ENCODE results near the gene CRYL1.

DNA sequence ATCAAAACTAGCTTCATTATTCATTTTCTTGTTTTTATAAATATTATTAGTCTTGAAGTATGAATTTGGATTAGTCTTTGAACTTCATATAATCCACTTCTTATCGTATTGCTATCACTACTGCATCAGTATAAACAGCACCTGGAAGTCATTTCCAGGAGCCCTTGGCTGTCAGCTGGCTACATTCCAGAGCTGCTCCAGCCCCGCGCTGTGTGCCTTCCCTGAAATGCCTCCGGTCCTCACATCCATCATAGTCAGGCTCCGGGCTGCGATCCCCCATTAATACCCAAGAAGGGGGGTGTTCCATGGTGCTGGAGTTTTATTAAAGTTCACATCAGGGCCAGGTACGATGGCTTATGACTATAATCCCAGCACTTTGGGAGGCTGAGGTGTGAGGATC lies 169.2 kb downstream of the CRYL1 start:
- TF ChIP-seq POLR2A (IDR thresholded peaks at IDR 0.05; ENCODE audit: borderline replicate concordance, extremely low read depth, insufficient read depth, insufficient read length) (no peak), SIN3A (IDR thresholded peaks at IDR 0.05; ENCODE audit: low read depth) (no peak), EZH2phosphoT487 (IDR thresholded peaks at IDR 0.05; ENCODE audit: borderline replicate concordance) (no peak), EZH2 (IDR thresholded peaks at IDR 0.05) (no peak)
- TF ChIP-seq, protein P1, sequence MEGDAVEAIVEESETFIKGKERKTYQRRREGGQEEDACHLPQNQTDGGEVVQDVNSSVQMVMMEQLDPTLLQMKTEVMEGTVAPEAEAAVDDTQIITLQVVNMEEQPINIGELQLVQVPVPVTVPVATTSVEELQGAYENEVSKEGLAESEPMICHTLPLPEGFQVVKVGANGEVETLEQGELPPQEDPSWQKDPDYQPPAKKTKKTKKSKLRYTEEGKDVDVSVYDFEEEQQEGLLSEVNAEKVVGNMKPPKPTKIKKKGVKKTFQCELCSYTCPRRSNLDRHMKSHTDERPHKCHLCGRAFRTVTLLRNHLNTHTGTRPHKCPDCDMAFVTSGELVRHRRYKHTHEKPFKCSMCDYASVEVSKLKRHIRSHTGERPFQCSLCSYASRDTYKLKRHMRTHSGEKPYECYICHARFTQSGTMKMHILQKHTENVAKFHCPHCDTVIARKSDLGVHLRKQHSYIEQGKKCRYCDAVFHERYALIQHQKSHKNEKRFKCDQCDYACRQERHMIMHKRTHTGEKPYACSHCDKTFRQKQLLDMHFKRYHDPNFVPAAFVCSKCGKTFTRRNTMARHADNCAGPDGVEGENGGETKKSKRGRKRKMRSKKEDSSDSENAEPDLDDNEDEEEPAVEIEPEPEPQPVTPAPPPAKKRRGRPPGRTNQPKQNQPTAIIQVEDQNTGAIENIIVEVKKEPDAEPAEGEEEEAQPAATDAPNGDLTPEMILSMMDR (IDR thresholded peaks at IDR 0.05 in 2 of 3, conservative IDR thresholded peaks at IDR 0.05 in 1 of 3; ENCODE audit: borderline replicate concordance in 1 of 3, insufficient read depth in 1 of 3, low read depth in 2 of 3, low read length in 2 of 3): no peak

All from HCT116 (cell line).